Caki2 (cell line): Measurements from ENCODE around the gene NSD2. TPM values are rescaled to one million over a fixed set of nuclear protein-coding genes. Genes with fewer than 3 reads are reported as not detected.
"Not testable (repeated sequence)": the region's sequence is repeated elsewhere in the genome, so short reads cannot be mapped to it uniquely, and the experiment has no call there.

Source experiments
- DNase-seq: peaks from one replicate; pipeline ENCODE4 v3.0.0-alpha.2; 2015; ENCODE audit warnings: low read depth
- in situ Hi-C: cut with HindIII; loops from 2 replicates; pipeline ENCODE4 v1.10.0; 2016; ENCODE audit warnings: low sequenced_read_pairs, low pct_unique_long_range_greater_than_20kb, mixed read lengths
- total RNA-seq: library from RNA; depleted of rRNA; stranded (reverse); fragments of >200 nt; shearing (Covaris generic); gene quantifications from 2 replicates; pipeline ENCODE4 v1.2.3, GENCODE V29; 2014; ENCODE audit warnings: low replicate concordance

Gene NSD2
- total RNA-seq, 1 experiment from 2014 or later, result 54.8 TPM

- in situ Hi-C loops, result no loop called here
Observed at GRCh38 chr4:1839282-1839681, 31.9 kb upstream of the NSD2 start.

GRCh38 chr4:1841201-1841886 lies 29.8 kb upstream of the NSD2 start:
- no peak for DNase-seq
- in situ Hi-C loops, result no loop called here

More at GRCh38 chr4:1839282-1839681, 31.9 kb upstream of the NSD2 start:
- no peak for DNase-seq

DNA sequence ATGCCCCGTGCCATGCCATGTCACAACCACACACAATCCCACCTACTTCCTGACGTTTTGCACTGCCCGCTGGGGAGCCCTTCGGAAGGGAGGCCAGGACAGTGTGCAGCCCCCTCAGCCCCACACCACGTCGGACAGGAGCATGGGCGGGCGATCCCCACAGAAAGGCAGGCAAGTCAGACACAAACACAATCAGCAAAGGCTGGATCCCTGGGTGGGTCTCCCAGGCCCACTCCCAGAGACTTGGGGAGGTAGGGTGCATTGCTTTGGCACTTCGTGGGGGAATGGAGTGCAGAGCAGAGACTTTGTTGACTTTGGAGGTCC lies 29.3 kb upstream of the NSD2 start:
- in situ Hi-C loops, result no loop called here
- DNase-seq, result no peak

DNA sequence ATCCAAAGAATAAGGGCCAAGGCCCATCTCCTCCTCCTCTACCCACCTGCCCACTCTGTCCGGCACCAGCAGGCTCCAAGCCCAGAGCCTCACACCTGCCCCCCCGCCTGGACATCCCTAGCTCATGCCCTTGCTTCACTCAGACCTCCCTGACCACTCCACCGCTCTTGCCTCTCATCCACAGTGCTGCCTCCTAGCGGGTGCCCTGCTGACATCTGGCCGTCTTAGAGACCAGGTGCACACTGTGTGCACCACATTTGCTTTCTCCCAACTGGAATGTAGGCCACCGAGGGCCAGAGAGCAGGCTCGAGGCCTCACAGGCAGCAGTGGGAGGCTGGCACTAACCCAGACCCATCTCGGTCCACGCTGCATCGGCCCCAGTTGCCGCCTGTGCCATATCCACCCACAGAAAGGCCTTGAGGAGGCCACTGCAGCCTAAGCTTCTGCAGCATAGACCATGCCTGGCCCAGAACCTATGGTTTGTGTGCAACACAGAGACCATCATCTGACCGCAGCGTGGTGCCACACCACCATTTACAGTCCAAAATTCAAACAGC lies 28.8 kb upstream of the NSD2 start:
- in situ Hi-C loops, result no loop called here
- DNase-seq, result no peak

- no peak for DNase-seq
Observed at GRCh38 chr4:1842993-1843448, 28.2 kb upstream of the NSD2 start.

DNA sequence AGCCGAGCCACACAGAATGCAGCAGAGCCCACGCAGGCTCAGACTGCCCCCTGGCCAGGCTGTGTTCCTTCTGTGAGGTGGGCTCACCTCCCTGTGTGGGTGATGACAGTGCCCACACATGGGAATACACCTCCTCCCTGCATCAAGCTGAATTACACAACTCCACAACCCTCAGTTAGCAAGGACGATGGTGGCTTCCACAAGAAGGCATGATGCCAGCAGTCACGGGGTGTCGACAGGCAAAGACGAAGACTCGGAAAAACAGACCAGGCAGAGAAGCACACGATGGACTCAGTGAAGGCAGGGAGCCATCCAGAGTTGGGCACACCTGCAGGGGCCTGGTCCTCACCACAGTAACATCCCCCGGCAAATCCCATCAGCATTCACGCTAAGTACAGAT lies 27.3 kb upstream of the NSD2 start:
- no peak for DNase-seq
- in situ Hi-C loops, result no loop called here

More at GRCh38 chr4:1842993-1843448, 28.2 kb upstream of the NSD2 start:
- in situ Hi-C loops, result no loop called here

GRCh38 chr4:1844618-1845017 lies 26.6 kb upstream of the NSD2 start:
- DNase-seq, in situ Hi-C loops: not testable (repeated sequence)

DNA sequence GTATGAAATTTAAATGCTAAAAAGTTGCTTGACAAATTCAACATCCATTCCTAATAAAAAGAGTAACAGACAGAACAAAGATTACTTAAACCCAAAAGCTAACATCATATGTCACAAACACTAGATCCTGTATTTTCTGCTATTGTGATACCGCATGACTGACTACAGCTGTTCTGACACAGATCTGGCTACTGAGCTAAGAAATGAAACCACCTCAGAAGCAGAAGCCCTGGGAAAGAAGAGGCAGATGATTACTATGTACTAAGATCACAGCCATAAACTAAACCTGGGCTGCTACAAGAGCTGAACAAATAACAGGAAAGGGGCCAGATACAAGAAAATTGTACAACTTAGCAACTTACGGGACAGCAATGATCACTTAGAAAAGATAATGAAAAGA lies 24.6 kb upstream of the NSD2 start:
- DNase-seq, result no peak
- in situ Hi-C loops, result no loop called here

GRCh38 chr4:1850276-1850675 lies 20.9 kb upstream of the NSD2 start:
- DNase-seq, result no peak
- in situ Hi-C loops, result no loop called here

DNA sequence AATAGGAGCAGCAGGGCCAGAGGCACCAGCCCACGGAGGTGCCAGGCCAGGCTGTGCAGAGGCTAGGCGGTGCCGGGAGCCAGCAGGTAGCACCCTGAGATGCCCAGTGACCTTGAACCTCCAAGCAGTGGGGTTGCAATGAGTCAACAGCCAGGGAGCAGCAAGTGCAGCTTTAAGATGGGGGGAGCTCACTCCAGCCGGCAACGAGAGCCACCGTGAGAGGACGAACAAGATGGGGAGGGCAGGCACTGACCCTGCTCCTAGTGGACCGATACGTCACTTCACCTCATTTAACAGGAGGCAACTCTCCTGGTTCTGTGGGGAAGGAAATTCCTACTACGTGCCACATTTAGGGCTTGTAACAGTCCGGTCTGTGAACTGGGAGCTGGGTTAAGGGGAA lies 20.0 kb upstream of the NSD2 start:
- DNase-seq, result no peak
- in situ Hi-C loops, result no loop called here

DNA sequence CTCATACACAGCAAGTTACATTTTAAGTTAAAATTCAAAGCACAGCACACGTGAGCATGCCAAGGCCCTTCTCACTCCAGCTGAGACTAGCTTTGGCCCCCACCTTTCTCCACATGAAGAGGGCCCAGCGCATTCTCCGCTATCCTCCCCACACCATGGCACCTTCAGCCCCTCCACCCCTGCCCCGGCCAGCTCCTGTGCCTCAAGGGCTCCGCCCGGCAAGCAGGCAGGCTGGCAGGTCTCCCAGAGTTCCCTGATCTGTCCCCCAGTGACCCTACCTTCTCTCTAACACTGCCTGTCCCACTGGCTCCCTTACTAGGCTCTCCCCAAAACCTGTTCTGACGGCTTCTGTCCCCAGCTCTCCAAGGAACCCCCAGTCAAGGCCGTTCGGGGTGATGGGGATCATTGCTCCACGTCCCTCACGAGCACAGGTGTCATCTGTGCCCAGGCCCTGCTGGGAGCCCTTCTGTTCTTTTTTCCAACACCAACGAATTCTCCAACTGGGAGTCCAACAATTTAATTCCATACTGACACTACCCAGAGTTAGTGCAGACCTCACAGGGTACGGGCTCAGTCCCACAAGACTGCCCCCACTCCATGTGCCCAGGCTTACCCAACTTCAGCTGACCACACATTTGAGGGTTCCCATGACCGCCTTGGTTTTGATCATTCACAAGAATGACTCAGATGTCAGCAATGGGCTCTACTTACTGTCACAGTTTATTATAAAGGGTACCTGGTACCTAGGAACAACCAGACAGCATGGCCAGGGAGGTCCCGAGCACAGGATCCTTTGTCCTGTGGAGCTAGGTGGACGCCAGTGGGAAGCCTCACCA lies 19.4 kb upstream of the NSD2 start:
- no peak for DNase-seq
- in situ Hi-C loops, result no loop called here

- in situ Hi-C loops, result no loop called here
- DNase-seq, result no peak
Observed at GRCh38 chr4:1852904-1853623, 18.1 kb upstream of the NSD2 start.

GRCh38 chr4:1854752-1855151 lies 16.4 kb upstream of the NSD2 start:
- DNase-seq, result no peak
- in situ Hi-C loops, result no loop called here

DNA sequence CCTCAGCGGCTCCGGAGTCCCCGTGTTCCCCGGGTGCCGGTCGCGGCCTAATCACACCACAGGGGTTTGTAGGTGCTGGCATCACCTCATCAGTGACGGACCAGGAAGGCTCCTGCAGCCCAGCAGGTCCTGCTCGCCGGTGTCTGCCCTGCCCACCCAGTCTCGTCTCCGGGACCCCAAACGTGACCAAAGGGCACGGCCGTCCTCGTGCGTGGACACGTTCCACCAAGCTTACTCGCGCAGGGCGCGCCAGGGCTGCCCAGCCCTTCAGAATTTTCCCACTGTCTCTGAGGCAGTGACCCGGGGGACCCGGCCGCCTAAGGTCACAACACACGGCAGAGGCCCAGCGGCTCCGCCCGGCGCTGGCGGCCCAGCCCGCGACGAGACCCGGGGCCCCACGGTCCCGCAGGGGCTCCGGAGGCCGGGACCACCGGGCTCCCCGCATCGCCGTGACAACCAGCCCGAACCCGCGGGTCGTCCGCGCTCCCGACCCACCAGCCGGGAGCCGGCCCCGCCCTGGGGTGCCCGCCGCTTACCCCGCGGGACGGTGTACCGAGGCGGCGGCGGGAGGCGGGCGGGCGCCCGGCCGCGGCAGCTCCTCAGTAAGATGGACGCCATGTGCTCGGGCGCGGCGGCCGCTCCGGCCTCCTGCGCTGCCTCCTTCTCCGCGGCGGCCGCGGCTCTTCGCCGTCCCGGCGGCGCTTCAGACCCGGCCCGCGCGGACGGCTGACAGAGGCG lies 15.7 kb upstream of the NSD2 start:
- no peak for DNase-seq
- in situ Hi-C loops, result no loop called here

- in situ Hi-C loops, result no loop called here
- peak; percentile 93 for DNase-seq
Observed at GRCh38 chr4:1856071-1856942, 14.9 kb upstream of the NSD2 start, which contains the start of gene LETM1. LETM1 (minus strand) TSS chr4:1856156; CDS start chr4:1855950, 206 bp downstream.

- in situ Hi-C loops, result no loop called here
- peak; percentile 33 for DNase-seq
Observed at GRCh38 chr4:1856943-1857699, 14.1 kb upstream of the NSD2 start.

- in situ Hi-C loops, result no loop called here
Observed at GRCh38 chr4:1857931-1858330, 13.3 kb upstream of the NSD2 start.

More at GRCh38 chr4:1857931-1858330, 13.3 kb upstream of the NSD2 start:
- no peak for DNase-seq
